GM12878 (cell line): Measurements from ENCODE around the gene GATAD2B. TPM values are rescaled to one million over a fixed set of nuclear protein-coding genes. Genes with fewer than 3 reads are reported as not detected.
A peak's percentile ranks its signal among the peaks of the same experiment; 100 is the strongest.

ENCODE experiments used
- ATF3 ChIP-seq: IDR thresholded peaks from 2 replicates; pipeline ENCODE4 v1.6.1; 2011; ENCODE audit warnings: low read depth, mild to moderate bottlenecking, low read length, moderate library complexity, borderline replicate concordance; ENCODE audit errors: extremely low read depth
- BACH1 ChIP-seq: fragments of 450-650 bp; IDR thresholded peaks from 2 replicates; pipeline ENCODE4 v1.6.1; 2017; ENCODE audit warnings: mild to moderate bottlenecking, borderline replicate concordance
- BCL11A ChIP-seq: IDR thresholded peaks from 2 replicates; pipeline ENCODE4 v1.6.1; 2011; ENCODE audit warnings: low read depth, low read length
- BHLHE40 ChIP-seq, 2 experiments: fragments of 450-650 bp in 1 of 2; IDR thresholded peaks; 2 replicates each; pipeline ENCODE4 v1.6.1; 2011 to 2017; ENCODE audit warnings: low read depth in 2 of 2, borderline replicate concordance in 1 of 2, improper control_type of control experiment in 1 of 2, low read length in 1 of 2, mild to moderate bottlenecking in 1 of 2
- CUX1 ChIP-seq: IDR thresholded peaks from 2 replicates; pipeline ENCODE4 v1.6.1; 2012; ENCODE audit warnings: improper control_type of control experiment, low read depth, low read length; ENCODE audit not compliant: insufficient replicate concordance
- ETV6 ChIP-seq, 2 experiments: fragments of 450-650 bp in 1 of 2; IDR thresholded peaks in 1 of 2; conservative IDR thresholded peaks in 1 of 2; 2 replicates each; pipeline ENCODE4 v1.6.1; 2014; ENCODE audit warnings: antibody characterized with exemption in 1 of 2, borderline replicate concordance in 1 of 2, low read depth in 1 of 2, mild to moderate bottlenecking in 1 of 2, moderate library complexity in 1 of 2
- EZH2 ChIP-seq: IDR thresholded peaks from 2 replicates; pipeline ENCODE4 v1.6.1; 2012; ENCODE audit warnings: low read depth, mild to moderate bottlenecking, control low read depth, inconsistent platforms, low read length, borderline replicate concordance; ENCODE audit not compliant: control insufficient read depth
- MTA3 ChIP-seq: IDR thresholded peaks from 2 replicates; pipeline ENCODE4 v1.6.1; 2012; ENCODE audit warnings: low read length, inconsistent platforms, borderline replicate concordance
- NFYB ChIP-seq: IDR thresholded peaks from 2 replicates; pipeline ENCODE4 v1.6.1; 2011; ENCODE audit warnings: low read depth, mild to moderate bottlenecking, low read length, improper control_type of control experiment, moderate library complexity; ENCODE audit not compliant: insufficient read depth
- NR2C2 ChIP-seq: IDR thresholded peaks from 2 replicates; pipeline ENCODE4 v1.6.1; 2011; ENCODE audit warnings: borderline replicate concordance, low read depth; ENCODE audit not compliant: control insufficient read depth, insufficient read length
- RBBP5 ChIP-seq: fragments of 200-600 bp; sonication (generic); conservative IDR thresholded peaks from 2 replicates; pipeline ENCODE4 v1.6.1; 2016
- REST ChIP-seq: IDR thresholded peaks from 2 replicates; pipeline ENCODE4 v1.6.1; 2012; ENCODE audit warnings: mild to moderate bottlenecking, low read depth, low read length
- YY1 ChIP-seq: IDR thresholded peaks from 2 replicates; pipeline ENCODE4 v1.6.1; 2011; ENCODE audit warnings: low read depth, mild to moderate bottlenecking, low read length
- ZBTB33 ChIP-seq: fragments of 450-650 bp; IDR thresholded peaks from 2 replicates; pipeline ENCODE4 v1.6.1; 2017; ENCODE audit warnings: mild to moderate bottlenecking
- polyA plus RNA-seq, 11 experiments: library from polyadenylated mRNA; depleted of rRNA in 4 of 11; unstranded in 6 of 11; stranded (reverse) in 5 of 11; fragments of >200 nt; fragmentation: Nextera tagmentation in 4 of 11; fragmentation: Illumina TruSeq in 1 of 11; extraction: Ambion mirVana in 4 of 11; extraction: Trizol in 1 of 11; gene quantifications; 1 replicate in 1 of 11; 2 replicates in 10 of 11; pipeline versions ENCODE4 v1.2.1 to v1.2.3, GENCODE V29; 2011 to 2016; ENCODE audit warnings: inconsistent platforms in 2 of 11, missing spikeins in 2 of 11, low read depth in 1 of 11
- total RNA-seq, 4 experiments: library from RNA; depleted of rRNA in 3 of 4; stranded (reverse); fragments of >200 nt in 3 of 4; fragmentation: Illumina TruSeq in 1 of 4; extraction: Trizol in 1 of 4; gene quantifications; 2 replicates each; pipeline versions ENCODE4 v1.2.1 to v1.2.3, GENCODE V29; 2013 to 2021

The GATAD2B gene
- total and polyA plus RNA-seq, 10 of the 15 experiments (the other 5 are each of a cell fraction or from before 2014, with no cell fraction given), result 2.4 to 63.1 (median 8.7) TPM

DNA sequence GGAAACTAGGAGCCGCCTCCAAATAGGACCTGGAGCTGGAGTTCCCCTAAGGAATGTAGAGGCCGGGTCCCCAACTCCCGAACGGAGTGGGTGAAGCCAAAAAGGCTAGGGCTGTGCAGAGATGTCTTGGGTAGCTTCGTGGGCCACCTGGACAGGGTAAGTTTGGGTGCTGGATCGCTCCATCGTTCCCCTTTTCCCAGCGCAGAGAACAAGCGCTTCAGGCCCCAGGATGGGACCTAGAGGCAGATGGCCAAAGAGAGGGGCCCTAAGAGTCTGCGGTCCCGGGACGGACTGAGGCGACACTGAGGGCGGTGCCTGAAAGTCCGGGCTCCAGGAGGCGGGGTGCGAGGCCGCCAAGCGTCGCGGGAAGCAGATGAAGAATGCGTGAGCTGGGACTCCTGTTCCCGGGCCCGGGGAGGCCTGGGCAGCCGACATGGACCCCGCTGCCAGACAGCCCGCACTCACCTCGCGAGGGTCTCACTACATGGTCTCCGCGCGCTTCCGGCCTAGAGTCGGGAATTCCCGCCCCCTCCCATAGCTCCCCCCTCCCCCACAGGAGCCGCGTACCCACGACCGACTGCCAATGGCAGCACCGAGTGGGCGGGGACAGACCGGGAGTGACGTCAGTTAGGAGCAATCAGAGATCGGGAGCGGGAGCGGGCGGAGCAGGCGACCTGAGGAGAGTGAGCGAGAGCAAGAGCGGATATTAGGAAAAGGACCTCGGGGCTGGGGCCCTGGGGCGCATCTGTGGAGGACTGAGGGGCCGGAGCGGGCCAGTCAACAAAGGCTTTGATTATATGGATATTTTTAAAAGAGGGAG is 40.5 kb upstream of the GATAD2B start, which contains the start of gene SLC39A1 (continued):
- TF ChIP-seq MTA3, result no peak
- peak; percentile 37 to 55; a peak in 2 of 4 replicates for TF ChIP-seq BHLHE40 (IDR thresholded peaks at IDR 0.05; ENCODE audit: borderline replicate concordance in 1 of 2, low read depth in 2 of 2, low read length in 1 of 2)
- TF ChIP-seq NFYB, result peak; percentile 90
- no peak for TF ChIP-seq REST
- TF ChIP-seq CUX1, result no peak
- no peak for TF ChIP-seq NR2C2
- TF ChIP-seq YY1, result peak; percentile 80
- no peak; the same call in 1 of the 2 replicates for TF ChIP-seq BACH1
- no peak for TF ChIP-seq EZH2
- TF ChIP-seq ATF3, result no peak
- TF ChIP-seq BCL11A, result no peak
- TF ChIP-seq RBBP5, result no peak
- no peak for TF ChIP-seq ZBTB33
- TF ChIP-seq ETV6 (conservative IDR thresholded peaks at IDR 0.05 in 1 of 2, IDR thresholded peaks at IDR 0.05 in 1 of 2; ENCODE audit: borderline replicate concordance in 1 of 2, low read depth in 1 of 2), result no peak
